Adipocyte (in vitro differentiated cells): ENCODE results near the gene AGAP4.
"Not testable (repeated sequence)": the region's sequence is repeated elsewhere in the genome, so short reads cannot be mapped to it uniquely, and the experiment has no call there.

ENCODE experiments used
- DNase-seq: peaks from one replicate; pipeline ENCODE4 v3.0.0-alpha.2; 2015; ENCODE audit warnings: low read depth
- H3K27me3 ChIP-seq: replicated peaks from 2 replicates; pipeline ENCODE4 v1.7.0; 2013; ENCODE audit warnings: mild to moderate bottlenecking, low read length, moderate library complexity; ENCODE audit not compliant: control insufficient read depth, insufficient read depth
- H3K36me3 ChIP-seq: 2 replicates; pipeline ENCODE4 v1.7.0; 2013; ENCODE audit warnings: low read length, mild to moderate bottlenecking, moderate library complexity; ENCODE audit not compliant: control insufficient read depth, insufficient read depth, severe bottlenecking
- H3K4me1 ChIP-seq: 2 replicates; pipeline ENCODE4 v1.7.0; 2013; ENCODE audit warnings: mild to moderate bottlenecking, low read length, moderate library complexity; ENCODE audit not compliant: control insufficient read depth, insufficient read depth
- H3K4me3 ChIP-seq: 2 replicates; pipeline ENCODE4 v1.7.0; 2013; ENCODE audit warnings: mild to moderate bottlenecking, low read length, moderate library complexity
- H3K9ac ChIP-seq: 2 replicates; pipeline ENCODE4 v1.7.0; 2013; ENCODE audit warnings: mild to moderate bottlenecking, low read length, moderate library complexity
- H3K9me3 ChIP-seq: 2 replicates; pipeline ENCODE4 v1.7.0; 2013; ENCODE audit warnings: mild to moderate bottlenecking, low read length, moderate library complexity; ENCODE audit not compliant: control insufficient read depth

Gene AGAP4

GRCh38 chr10:45787212-45787741 lies 60.0 kb downstream of the AGAP4 start:
- not testable (repeated sequence) for H3K9ac ChIP-seq, DNase-seq, H3K27me3 ChIP-seq, H3K4me1 ChIP-seq, H3K4me3 ChIP-seq, H3K9me3 ChIP-seq
- H3K36me3 ChIP-seq, result peaks cover 23% of the 10 kb centered on the region

GRCh38 chr10:45786217-45786616 lies 61.1 kb downstream of the AGAP4 start:
- DNase-seq, H3K27me3 ChIP-seq, H3K9me3 ChIP-seq, H3K4me1 ChIP-seq, H3K4me3 ChIP-seq, H3K9ac ChIP-seq: not testable (repeated sequence)
- H3K36me3 ChIP-seq, result peaks cover 23% of the 10 kb centered on the region
